ENCODE measurements around the gene SLC38A10.

SLC38A10 gene

GRCh38 chr17:81298991-81299738 is 4.1 kb upstream of the SLC38A10 start:
- DNase-seq (ENCODE audit: low spot score): no peak

GRCh38 chr17:81298325-81298990 is 3.4 kb upstream of the SLC38A10 start:
- no peak for DNase-seq (ENCODE audit: low spot score)

GRCh38 chr17:81295676-81296381 is 722 bp upstream of the SLC38A10 start:
- DNase-seq (ENCODE audit: low spot score): no peak

- no peak for DNase-seq (ENCODE audit: low spot score)
Observed at GRCh38 chr17:81294512-81295030, 536 bp downstream of the SLC38A10 start.

GRCh38 chr17:81292450-81292849 is 2.7 kb downstream of the SLC38A10 start:
- DNase-seq (ENCODE audit: low spot score): no peak

- DNase-seq (ENCODE audit: low spot score): peak; percentile 89
Observed at GRCh38 chr17:81291662-81292061, 3.4 kb downstream of the SLC38A10 start.

GRCh38 chr17:81290230-81290629 is 4.9 kb downstream of the SLC38A10 start:
- no peak for DNase-seq (ENCODE audit: low spot score)

GRCh38 chr17:81289627-81290026 is 5.5 kb downstream of the SLC38A10 start:
- no peak for DNase-seq (ENCODE audit: low spot score)

GRCh38 chr17:81288715-81289114 is 6.4 kb downstream of the SLC38A10 start:
- no peak for DNase-seq (ENCODE audit: low spot score)

- DNase-seq (ENCODE audit: low spot score): no peak
Observed at GRCh38 chr17:81287741-81288430, 7.2 kb downstream of the SLC38A10 start.

GRCh38 chr17:81287152-81287551 is 8.0 kb downstream of the SLC38A10 start:
- no peak for DNase-seq (ENCODE audit: low spot score)

- no peak for DNase-seq (ENCODE audit: low spot score)
Observed at GRCh38 chr17:81286491-81287145, 8.5 kb downstream of the SLC38A10 start.

- DNase-seq (ENCODE audit: low spot score): no peak
Observed at GRCh38 chr17:81285894-81286293, 9.2 kb downstream of the SLC38A10 start.

- DNase-seq (ENCODE audit: low spot score): no peak
Observed at GRCh38 chr17:81285179-81285878, 9.8 kb downstream of the SLC38A10 start.

- no peak for DNase-seq (ENCODE audit: low spot score)
Observed at GRCh38 chr17:81282876-81283275, 12.2 kb downstream of the SLC38A10 start.

GRCh38 chr17:81282141-81282540 is 13.0 kb downstream of the SLC38A10 start:
- DNase-seq (ENCODE audit: low spot score): no peak

GRCh38 chr17:81280571-81280970 is 14.5 kb downstream of the SLC38A10 start:
- no peak for DNase-seq (ENCODE audit: low spot score)

GRCh38 chr17:81279278-81280275 is 15.5 kb downstream of the SLC38A10 start:
- no peak for DNase-seq (ENCODE audit: low spot score)

- no peak for DNase-seq (ENCODE audit: low spot score)
Observed at GRCh38 chr17:81278831-81279230, 16.3 kb downstream of the SLC38A10 start.
